PC-3 (cell line): ENCODE data around the gene DCAF15. TPM values are rescaled to one million over a fixed set of nuclear protein-coding genes. Genes with fewer than 3 reads are reported as not detected.

ENCODE experiments used
- ATAC-seq: fragments of 200-7000 bp; cut with Tn5 transposase; 2 replicates; pipeline ENCODE4 v1.9.1; 2020; ENCODE audit warnings: mild to moderate bottlenecking, moderate library complexity
- BruUV-seq: library from RNA; stranded (reverse); fragments of 400-500 nt; replicated peaks from 2 replicates; lab custom pipeline; 2021; lab: Mats Ljungman, UMichigan
- CTCF ChIA-PET: fragments of 300-600 bp; sonication (Branson Sonifier 250); formaldehyde crosslinking; loops from one replicate; lab custom pipeline; 2022; ENCODE audit warnings: antibody characterized with exemption; lab: Charles Lee
- POLR2A ChIA-PET: fragments of 300-600 bp; sonication (Branson Sonifier 250); formaldehyde crosslinking; loops from one replicate; lab custom pipeline; 2022; ENCODE audit warnings: antibody characterized with exemption; ENCODE audit not compliant: unreplicated experiment; lab: Charles Lee
- DNase-seq: peaks from one replicate; pipeline ENCODE4 v3.0.0-alpha.2; 2015
- H2AFZ ChIP-seq: fragments of 300-600 bp; sonication (generic); 2 replicates; pipeline ENCODE4 v1.6.0; 2016; ENCODE audit warnings: antibody characterized with exemption, low read length
- H3F3A ChIP-seq: fragments of 300-600 bp; sonication (generic); one replicate; pipeline ENCODE4 v1.6.0; 2017; ENCODE audit warnings: antibody characterized with exemption, low read length, control low read depth, mild to moderate bottlenecking; ENCODE audit not compliant: unreplicated experiment
- H3K27ac ChIP-seq: fragments of 300-600 bp; sonication (generic); 2 replicates; pipeline ENCODE4 v1.5.1; 2016; ENCODE audit warnings: mild to moderate bottlenecking, low read length
- H3K27me3 ChIP-seq: fragments of 300-600 bp; sonication (generic); 2 replicates; pipeline ENCODE4 v1.6.1; 2016; ENCODE audit warnings: low read length, mixed read lengths
- H3K36me3 ChIP-seq: fragments of 300-600 bp; sonication (generic); 2 replicates; pipeline ENCODE4 v1.6.1; 2016; ENCODE audit warnings: low read depth, mixed run types, low read length, mixed read lengths
- H3K4me1 ChIP-seq: fragments of 300-600 bp; sonication (generic); 2 replicates; pipeline ENCODE4 v1.5.1; 2016; ENCODE audit warnings: low read length; ENCODE audit not compliant: insufficient read depth
- H3K4me2 ChIP-seq: fragments of 300-600 bp; sonication (generic); 2 replicates; pipeline ENCODE4 v1.6.0; 2016; ENCODE audit warnings: low read length
- H3K4me3 ChIP-seq: fragments of 300-600 bp; sonication (generic); 2 replicates; pipeline ENCODE4 v1.5.1; 2016; ENCODE audit warnings: mild to moderate bottlenecking, low read length, mixed read lengths
- H3K79me2 ChIP-seq: fragments of 300-600 bp; sonication (generic); 2 replicates; pipeline ENCODE4 v1.6.1; 2017; ENCODE audit warnings: low read length, mixed read lengths
- H3K9ac ChIP-seq: fragments of 300-600 bp; sonication (generic); 2 replicates; pipeline ENCODE4 v1.6.0; 2016; ENCODE audit warnings: mild to moderate bottlenecking, low read length
- H3K9me2 ChIP-seq: fragments of 300-600 bp; sonication (generic); replicated peaks from 2 replicates; pipeline ENCODE4 v1.6.1; 2016; ENCODE audit warnings: mixed run types, low read length, mixed read lengths
- H3K9me3 ChIP-seq: fragments of 300-600 bp; sonication (generic); 2 replicates; pipeline ENCODE4 v1.6.1; 2016; ENCODE audit warnings: low read length, mixed read lengths
- H4K20me1 ChIP-seq: fragments of 300-600 bp; sonication (generic); 2 replicates; pipeline ENCODE4 v1.6.1; 2016; ENCODE audit warnings: low read length, mixed read lengths
- CTCF ChIP-seq: fragments of 300-600 bp; sonication (generic); conservative IDR thresholded peaks from 2 replicates; pipeline ENCODE4 v1.5.1; 2017; ENCODE audit warnings: antibody characterized with exemption, low read depth, mild to moderate bottlenecking, low read length
- EZH2 ChIP-seq: fragments of 300-600 bp; sonication (generic); IDR thresholded peaks from one replicate; pipeline ENCODE4 v1.6.1; 2017; ENCODE audit warnings: antibody characterized with exemption, mild to moderate bottlenecking, low read length; ENCODE audit not compliant: unreplicated experiment
- EZH2phosphoT487 ChIP-seq: fragments of 300-600 bp; sonication (generic); IDR thresholded peaks from 2 replicates; pipeline ENCODE4 v1.6.1; 2018; ENCODE audit warnings: mild to moderate bottlenecking, antibody characterized with exemption, low read length, borderline replicate concordance
- intact Hi-C: fragments of 100-400 bp; cut with micrococcal nuclease; formaldehyde crosslinking; loops from 2 replicates; pipeline ENCODE4 v1.9.0; 2023
- total RNA-seq: library from RNA; depleted of rRNA; stranded (reverse); fragments of >200 nt; gene quantifications from 2 replicates; pipeline ENCODE4 v1.2.3, GENCODE V29; 2014

Gene DCAF15
- total RNA-seq, 1 experiment from 2014 or later: 50.8 TPM

- Histone ChIP-seq H3K36me3 (peaks cover 3% of the 10 kb centered on the region; the same call in 1 of the 2 replicates), H3K4me2 (no peak overlapping the region), H3K27ac (no peak overlapping the region), H3K79me2 (no peaks in the 10 kb centered on the region), H3K27me3 (no peaks in the 10 kb centered on the region), H3K9ac (no peak overlapping the region), H2AFZ (no peak overlapping the region), H3F3A (no peaks in the 10 kb centered on the region), H3K4me3 (no peak overlapping the region), H3K4me1 (no peaks in the 10 kb centered on the region), H4K20me1 (no peaks in the 10 kb centered on the region), H3K9me2 (no peaks in the 10 kb centered on the region), H3K9me3 (no peaks in the 10 kb centered on the region)
- POLR2A ChIA-PET: no interaction called here
- intact Hi-C loops: no loop called here
- no TSS peak for BruUV-seq
- no peak for ATAC-seq
- TF ChIP-seq CTCF: no peak
- no peak for TF ChIP-seq EZH2
- TF ChIP-seq EZH2phosphoT487: no peak
- CTCF ChIA-PET: no interaction called here
- no peak for DNase-seq
These were observed 37.8 kb downstream of the DCAF15 start for GRCh38 chr19:13990085-13990484.

GRCh38 chr19:13992025-13992424 lies 39.7 kb downstream of the DCAF15 start:
- H3K9ac ChIP-seq: no peak overlapping the region
- no peak for ATAC-seq
- CTCF ChIA-PET: no interaction called here

More at GRCh38 chr19:13992025-13992424, 39.7 kb downstream of the DCAF15 start:
- TF ChIP-seq EZH2: no peak
- no peak for TF ChIP-seq EZH2phosphoT487
- TF ChIP-seq CTCF: no peak
- Histone ChIP-seq H2AFZ (no peak overlapping the region), H3K27ac (no peak overlapping the region), H4K20me1 (no peaks in the 10 kb centered on the region), H3F3A (no peaks in the 10 kb centered on the region), H3K27me3 (no peaks in the 10 kb centered on the region), H3K9me3 (no peaks in the 10 kb centered on the region), H3K9me2 (no peaks in the 10 kb centered on the region), H3K4me3 (no peak overlapping the region), H3K36me3 (peaks cover 3% of the 10 kb centered on the region; the same call in 1 of the 2 replicates), H3K79me2 (no peaks in the 10 kb centered on the region), H3K4me2 (no peak overlapping the region), H3K4me1 (no peaks in the 10 kb centered on the region)
- no TSS peak for BruUV-seq
- no peak for DNase-seq
- POLR2A ChIA-PET: interaction anchor here (0.6 kb wide), 1 partner anchor 15 kb away, joined by 4 read pairs; no protein-coding TSS in a partner anchor
- intact Hi-C loops: no loop called here
